ENCODE results near the gene EIF4A3. TPM values are rescaled to one million over a fixed set of nuclear protein-coding genes. Genes with fewer than 3 reads are reported as not detected.

EIF4A3 gene
- total RNA-seq, 6 donors from 2014 or later = 48.2 to 86.2 (median 61.8) TPM

- peak; percentile 85 to 98 for DNase-seq
- WGBS, 2 donors = 0% methylated on average over 14 to 26 of the region's 114 CpGs
- peak; percentile 85 to 94 for ATAC-seq (ENCODE audit: low FRiP score in 2 of 2)
- TF ChIP-seq POLR2A (IDR thresholded peaks at IDR 0.05) (peak in 3 of 4 donors; percentile 22 to 84 (median 26)), EP300 (IDR thresholded peaks at IDR 0.05) (no peak), CTCF (IDR thresholded peaks at IDR 0.05) (peak; percentile 86 to 100 (median 99)), POLR2AphosphoS5 (IDR thresholded peaks at IDR 0.05) (peak; percentile 52)
- no peaks in the 10 kb centered on the region for H3K36me3 ChIP-seq
- H3K27ac ChIP-seq = peak within 1 kb of the TSS; percentile 79 to 95 (median 92)
- H3K9me3 ChIP-seq = no peaks in the 10 kb centered on the region
- peaks cover 13 to 35% (median 16%) of the 10 kb centered on the region in 4 donors for H3K4me1 ChIP-seq
- no peaks in the 10 kb centered on the region for H3K27me3 ChIP-seq
- peak within 1 kb of the TSS; percentile 90 to 96 (median 93) for H3K4me3 ChIP-seq
Measured at GRCh38 chr17:80101011-80101945, 45.6 kb downstream of the EIF4A3 start, which contains the start of gene GAA. Gene GAA, plus strand, starts transcription at chr17:80101581. Its CDS starts 3,006 bp downstream, at chr17:80104587.

- Histone ChIP-seq H3K27me3 (no peaks in the 10 kb centered on the region), H3K4me3 (no peak overlapping the region), H3K9me3 (no peaks in the 10 kb centered on the region), H3K27ac (no peak overlapping the region), H3K4me1 (peaks cover 13 to 35% (median 16%) of the 10 kb centered on the region in 4 donors), H3K36me3 (no peaks in the 10 kb centered on the region)
- 85 to 98% methylated on average over 4 of the region's 4 CpGs for WGBS, 2 donors
- no peak for DNase-seq
- TF ChIP-seq POLR2A (IDR thresholded peaks at IDR 0.05) (no peak), CTCF (IDR thresholded peaks at IDR 0.05) (no peak), EP300 (IDR thresholded peaks at IDR 0.05) (no peak), POLR2AphosphoS5 (IDR thresholded peaks at IDR 0.05) (no peak)
- no peak for ATAC-seq (ENCODE audit: low FRiP score in 2 of 2)
Measured at GRCh38 chr17:80100035-80100323, 46.9 kb downstream of the EIF4A3 start.

GRCh38 chr17:80099291-80100034 is 47.5 kb downstream of the EIF4A3 start:
- TF ChIP-seq POLR2AphosphoS5 (IDR thresholded peaks at IDR 0.05) (no peak), CTCF (IDR thresholded peaks at IDR 0.05) (no peak), POLR2A (IDR thresholded peaks at IDR 0.05) (no peak), EP300 (IDR thresholded peaks at IDR 0.05) (no peak)
- Histone ChIP-seq H3K27me3 (no peaks in the 10 kb centered on the region), H3K4me3 (no peak overlapping the region), H3K27ac (no peak overlapping the region), H3K36me3 (no peaks in the 10 kb centered on the region), H3K9me3 (no peaks in the 10 kb centered on the region), H3K4me1 (peaks cover 13 to 33% (median 16%) of the 10 kb centered on the region in 4 donors)
- WGBS, 2 donors = 84 to 90% methylated on average over 16 to 27 of the region's 27 CpGs
- DNase-seq = no peak
- no peak for ATAC-seq (ENCODE audit: low FRiP score in 2 of 2)

- no peak for TF ChIP-seq POLR2AphosphoS5 (IDR thresholded peaks at IDR 0.05)
- TF ChIP-seq POLR2A (IDR thresholded peaks at IDR 0.05) = no peak
- TF ChIP-seq EP300 (IDR thresholded peaks at IDR 0.05) = no peak
- TF ChIP-seq CTCF (IDR thresholded peaks at IDR 0.05) = no peak
- DNase-seq (no peak), ATAC-seq (ENCODE audit: low FRiP score in 2 of 2) (no peak)
- Histone ChIP-seq H3K4me1 (peaks cover 13 to 22% (median 16%) of the 10 kb centered on the region in 4 donors), H3K9me3 (no peaks in the 10 kb centered on the region), H3K36me3 (no peaks in the 10 kb centered on the region), H3K27ac (no peak overlapping the region), H3K27me3 (no peaks in the 10 kb centered on the region), H3K4me3 (no peak overlapping the region)
- 90 to 94% methylated on average over 17 to 23 of the region's 23 CpGs for WGBS, 2 donors
Measured at GRCh38 chr17:80097844-80098691, 48.9 kb downstream of the EIF4A3 start.
